SK-N-SH treated with all-trans-retinoic acid at 6 μM for 48 hours (cell line): ENCODE measurements around the gene ZNF831.

Source experiments
- ATAC-seq: fragments of 200-7000 bp; cut with Tn5 transposase; 3 replicates; pipeline ENCODE4 v1.9.1; 2020; ENCODE audit warnings: mild to moderate bottlenecking, moderate library complexity
- BACH2 ChIP-seq: fragments of 250-450 bp; sonication (Bioruptor Pico); IDR thresholded peaks from 2 replicates; pipeline ENCODE4 v1.9.0; 2021; ENCODE audit warnings: mild to moderate bottlenecking, borderline replicate concordance
- ESRRG ChIP-seq: fragments of 250-450 bp; sonication (Bioruptor Pico); IDR thresholded peaks from 2 replicates; pipeline ENCODE4 v1.6.1; 2021; ENCODE audit warnings: mild to moderate bottlenecking
- GLIS3 ChIP-seq: fragments of 250-450 bp; sonication (Bioruptor Pico); IDR thresholded peaks from 2 replicates; pipeline ENCODE4 v1.5.0; 2020; ENCODE audit warnings: mild to moderate bottlenecking, moderate library complexity
- ISL1 ChIP-seq: fragments of 250-450 bp; sonication (Bioruptor Pico); IDR thresholded peaks from 2 replicates; pipeline ENCODE4 v2.1.2; 2022; ENCODE audit warnings: mild to moderate bottlenecking, moderate library complexity
- OSR1 ChIP-seq: fragments of 250-450 bp; sonication (Bioruptor Pico); IDR thresholded peaks from 2 replicates; pipeline ENCODE4 v1.8.0; 2022; ENCODE audit warnings: moderate library complexity, mild to moderate bottlenecking, inconsistent platforms
- PATZ1 ChIP-seq: fragments of 250-450 bp; sonication (Bioruptor Pico); IDR thresholded peaks from 2 replicates; pipeline ENCODE4 v1.8.0; 2020; ENCODE audit warnings: mild to moderate bottlenecking, moderate library complexity, borderline replicate concordance
- PPARA ChIP-seq: fragments of 250-450 bp; sonication (Bioruptor Pico); IDR thresholded peaks from 2 replicates; pipeline ENCODE4 v1.5.0; 2020; ENCODE audit warnings: mild to moderate bottlenecking, borderline replicate concordance
- RARB ChIP-seq: fragments of 250-450 bp; sonication (Bioruptor Pico); IDR thresholded peaks from 2 replicates; pipeline ENCODE4 v1.8.0; 2021; ENCODE audit warnings: mild to moderate bottlenecking, moderate library complexity
- SNAI2 ChIP-seq: fragments of 250-450 bp; sonication (Bioruptor Pico); IDR thresholded peaks from 2 replicates; pipeline ENCODE4 v1.5.0; 2020; ENCODE audit warnings: mild to moderate bottlenecking, moderate library complexity
- TCF4 ChIP-seq: fragments of 250-450 bp; sonication (Bioruptor Pico); IDR thresholded peaks from 2 replicates; pipeline ENCODE4 v1.8.0; 2021; ENCODE audit warnings: mild to moderate bottlenecking, moderate library complexity, borderline replicate concordance
- TOX ChIP-seq: fragments of 250-450 bp; sonication (Bioruptor Pico); IDR thresholded peaks from 2 replicates; pipeline ENCODE4 v1.8.0; 2021; ENCODE audit warnings: mild to moderate bottlenecking, moderate library complexity, borderline replicate concordance
- TSHZ2 ChIP-seq: fragments of 250-450 bp; sonication (Bioruptor Pico); IDR thresholded peaks from 2 replicates; pipeline ENCODE4 v1.5.0; 2020; ENCODE audit warnings: mild to moderate bottlenecking, moderate library complexity
- ZC3H10 ChIP-seq: fragments of 250-450 bp; sonication (Bioruptor Pico); IDR thresholded peaks from 2 replicates; pipeline ENCODE4 v1.5.1; 2021; ENCODE audit warnings: mild to moderate bottlenecking, moderate library complexity
- ZFP3 ChIP-seq: fragments of 250-450 bp; sonication (Bioruptor Pico); IDR thresholded peaks from 2 replicates; pipeline ENCODE4 v1.5.0; 2020; ENCODE audit warnings: mild to moderate bottlenecking, moderate library complexity
- ZFP30 ChIP-seq: fragments of 450-650 bp; formaldehyde crosslinking; IDR thresholded peaks from 2 replicates; pipeline ENCODE4 v1.5.0; 2022; ENCODE audit warnings: mild to moderate bottlenecking, moderate library complexity
- ZNF565 ChIP-seq: fragments of 450-650 bp; formaldehyde crosslinking; conservative IDR thresholded peaks from 2 replicates; pipeline ENCODE4 v1.5.0; 2020; ENCODE audit warnings: low read depth, mild to moderate bottlenecking, moderate library complexity
- ZNF70 ChIP-seq: fragments of 450-650 bp; formaldehyde crosslinking; IDR thresholded peaks from 2 replicates; pipeline ENCODE4 v1.5.0; 2020; ENCODE audit warnings: mild to moderate bottlenecking, moderate library complexity
- ZNF8 ChIP-seq: fragments of 450-650 bp; formaldehyde crosslinking; IDR thresholded peaks from 2 replicates; pipeline ENCODE4 v1.5.0; 2020; ENCODE audit warnings: mild to moderate bottlenecking, moderate library complexity
- TF ChIP-seq, protein P1 (sequence below): fragments of 250-450 bp; sonication (Bioruptor Pico); IDR thresholded peaks from 2 replicates; pipeline ENCODE4 v1.5.1; 2020; ENCODE audit warnings: low read depth, mild to moderate bottlenecking, moderate library complexity
- TF ChIP-seq, protein P2 (sequence below): fragments of 250-450 bp; sonication (Bioruptor Pico); IDR thresholded peaks from 2 replicates; pipeline ENCODE4 v1.5.1; 2021; ENCODE audit warnings: mild to moderate bottlenecking, moderate library complexity

Gene ZNF831

DNA sequence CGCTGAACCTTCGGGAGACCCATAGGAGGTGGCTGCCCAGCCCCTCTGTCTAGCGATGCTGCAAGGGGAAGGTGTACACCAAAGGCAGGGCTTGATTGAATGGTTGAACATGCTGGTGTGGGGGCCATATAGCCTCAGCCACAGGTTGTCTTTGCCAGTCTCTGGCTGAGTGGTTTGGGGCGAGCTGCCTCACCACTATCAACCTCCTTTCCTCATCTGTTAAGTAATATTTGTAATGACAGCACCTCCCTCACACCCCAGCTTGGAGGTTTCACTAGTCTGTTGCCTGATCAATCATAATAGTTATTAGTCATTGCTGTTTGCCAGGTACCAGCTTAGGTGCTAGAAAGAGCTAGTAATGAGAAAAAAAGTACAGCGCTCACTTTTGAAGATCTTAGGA is 11.8 kb upstream of the ZNF831 start:
- ATAC-seq = no peak
- TF ChIP-seq ZNF565 (no peak), TOX (CRISPR knock-in tag) (no peak), TSHZ2 (CRISPR knock-in tag) (no peak), ZFP3 (no peak), PPARA (no peak), TCF4 (CRISPR knock-in tag) (no peak), GLIS3 (no peak), BACH2 (CRISPR knock-in tag) (no peak)
- TF ChIP-seq, protein P1, sequence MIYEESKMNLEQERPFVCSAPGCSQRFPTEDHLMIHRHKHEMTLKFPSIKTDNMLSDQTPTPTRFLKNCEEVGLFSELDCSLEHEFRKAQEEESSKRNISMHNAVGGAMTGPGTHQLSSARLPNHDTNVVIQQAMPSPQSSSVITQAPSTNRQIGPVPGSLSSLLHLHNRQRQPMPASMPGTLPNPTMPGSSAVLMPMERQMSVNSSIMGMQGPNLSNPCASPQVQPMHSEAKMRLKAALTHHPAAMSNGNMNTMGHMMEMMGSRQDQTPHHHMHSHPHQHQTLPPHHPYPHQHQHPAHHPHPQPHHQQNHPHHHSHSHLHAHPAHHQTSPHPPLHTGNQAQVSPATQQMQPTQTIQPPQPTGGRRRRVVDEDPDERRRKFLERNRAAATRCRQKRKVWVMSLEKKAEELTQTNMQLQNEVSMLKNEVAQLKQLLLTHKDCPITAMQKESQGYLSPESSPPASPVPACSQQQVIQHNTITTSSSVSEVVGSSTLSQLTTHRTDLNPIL (CRISPR knock-in tag) = no peak
- TF ChIP-seq, all 23 proteins: peak for 0

GRCh38 chr20:59152559-59153354 is 10.9 kb upstream of the ZNF831 start:
- ATAC-seq = no peak
- TF ChIP-seq, protein P1 (CRISPR knock-in tag) = no peak
- TF ChIP-seq ZNF8 (CRISPR knock-in tag) = no peak
- TF ChIP-seq ZFP3 = no peak
- no peak for TF ChIP-seq ZC3H10
- no peak for TF ChIP-seq TCF4 (CRISPR knock-in tag)
- no peak for TF ChIP-seq OSR1 (CRISPR knock-in tag)

DNA sequence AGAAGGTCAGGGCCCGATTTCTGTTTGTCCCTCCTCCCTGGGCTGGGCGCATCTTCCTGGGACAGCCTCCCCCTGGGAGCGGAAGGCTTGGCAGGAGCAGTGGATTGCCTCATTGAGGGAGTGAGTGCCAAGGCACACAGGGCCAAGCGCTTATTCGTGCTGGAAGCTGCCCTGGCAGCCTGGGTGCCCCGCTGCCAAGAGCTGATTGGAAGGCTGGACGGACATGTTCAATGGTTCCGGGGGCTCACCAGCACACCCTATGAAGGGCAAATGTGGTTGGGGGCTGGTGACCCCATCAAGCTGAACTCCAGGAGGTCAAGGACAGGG is 10.3 kb upstream of the ZNF831 start:
- TF ChIP-seq OSR1 (CRISPR knock-in tag) (no peak), ZNF8 (CRISPR knock-in tag) (no peak), ZNF565 (no peak), BACH2 (CRISPR knock-in tag) (no peak), ZNF70 (CRISPR knock-in tag) (no peak), ZC3H10 (no peak), RARB (CRISPR knock-in tag) (no peak), PATZ1 (CRISPR knock-in tag) (no peak)
- no peak for ATAC-seq

DNA sequence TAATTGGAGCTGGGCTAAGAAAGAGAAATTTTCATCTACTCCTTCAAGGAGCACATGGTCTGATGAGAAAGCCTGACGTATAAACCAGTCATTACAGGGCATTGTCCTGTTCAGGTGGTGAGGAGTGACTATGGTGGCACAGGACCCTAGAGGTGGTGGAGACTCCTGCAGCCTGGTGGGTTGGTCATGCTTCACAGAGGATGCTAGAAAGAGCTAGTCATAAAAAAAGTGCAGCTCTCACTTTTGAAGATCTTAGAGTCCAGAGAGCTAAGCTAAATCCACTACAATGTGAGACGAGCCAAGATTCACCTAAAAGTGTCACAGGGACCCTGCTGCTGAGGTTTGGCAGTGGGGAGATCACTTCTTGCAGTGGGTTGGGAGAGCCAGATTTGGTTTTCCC is 9.8 kb upstream of the ZNF831 start:
- TF ChIP-seq TOX (CRISPR knock-in tag) (no peak), SNAI2 (CRISPR knock-in tag) (no peak), ESRRG (no peak), ZFP30 (CRISPR knock-in tag) (no peak), ZNF8 (CRISPR knock-in tag) (no peak), ZNF70 (CRISPR knock-in tag) (no peak), ISL1 (CRISPR knock-in tag) (no peak), OSR1 (CRISPR knock-in tag) (no peak), GLIS3 (no peak)
- TF ChIP-seq, protein P2, sequence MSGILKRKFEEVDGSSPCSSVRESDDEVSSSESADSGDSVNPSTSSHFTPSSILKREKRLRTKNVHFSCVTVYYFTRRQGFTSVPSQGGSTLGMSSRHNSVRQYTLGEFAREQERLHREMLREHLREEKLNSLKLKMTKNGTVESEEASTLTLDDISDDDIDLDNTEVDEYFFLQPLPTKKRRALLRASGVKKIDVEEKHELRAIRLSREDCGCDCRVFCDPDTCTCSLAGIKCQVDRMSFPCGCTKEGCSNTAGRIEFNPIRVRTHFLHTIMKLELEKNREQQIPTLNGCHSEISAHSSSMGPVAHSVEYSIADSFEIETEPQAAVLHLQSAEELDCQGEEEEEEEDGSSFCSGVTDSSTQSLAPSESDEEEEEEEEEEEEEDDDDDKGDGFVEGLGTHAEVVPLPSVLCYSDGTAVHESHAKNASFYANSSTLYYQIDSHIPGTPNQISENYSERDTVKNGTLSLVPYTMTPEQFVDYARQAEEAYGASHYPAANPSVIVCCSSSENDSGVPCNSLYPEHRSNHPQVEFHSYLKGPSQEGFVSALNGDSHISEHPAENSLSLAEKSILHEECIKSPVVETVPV (CRISPR knock-in tag) = no peak
- TF ChIP-seq, protein P1 (CRISPR knock-in tag) = no peak
- no peak for ATAC-seq
